ENCODE measurements around the gene STAT5A.

Gene STAT5A

DNA sequence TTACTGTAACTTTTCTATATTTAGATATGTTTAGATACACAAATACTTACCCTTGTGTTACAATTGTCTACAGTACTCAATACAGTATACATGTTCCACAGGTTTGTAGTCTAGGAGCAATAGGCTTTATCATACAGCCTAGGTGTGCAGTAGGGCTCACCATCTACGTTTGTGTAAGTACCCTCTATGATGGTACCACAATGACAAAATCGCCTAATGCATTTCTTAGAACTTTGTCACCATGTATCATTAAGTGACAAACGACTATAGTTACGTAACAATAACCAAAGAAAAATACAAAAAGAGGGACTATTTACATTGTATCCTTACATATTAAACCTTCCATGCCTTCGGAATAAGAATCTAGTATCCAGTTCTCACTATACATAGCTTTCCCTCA is 20.1 kb upstream of the STAT5A start:
- no peak for DNase-seq

GRCh38 chr17:42270170-42270535 is 18.1 kb upstream of the STAT5A start:
- peak; percentile 60 for DNase-seq

GRCh38 chr17:42270596-42270995 is 17.7 kb upstream of the STAT5A start:
- DNase-seq: no peak

DNA sequence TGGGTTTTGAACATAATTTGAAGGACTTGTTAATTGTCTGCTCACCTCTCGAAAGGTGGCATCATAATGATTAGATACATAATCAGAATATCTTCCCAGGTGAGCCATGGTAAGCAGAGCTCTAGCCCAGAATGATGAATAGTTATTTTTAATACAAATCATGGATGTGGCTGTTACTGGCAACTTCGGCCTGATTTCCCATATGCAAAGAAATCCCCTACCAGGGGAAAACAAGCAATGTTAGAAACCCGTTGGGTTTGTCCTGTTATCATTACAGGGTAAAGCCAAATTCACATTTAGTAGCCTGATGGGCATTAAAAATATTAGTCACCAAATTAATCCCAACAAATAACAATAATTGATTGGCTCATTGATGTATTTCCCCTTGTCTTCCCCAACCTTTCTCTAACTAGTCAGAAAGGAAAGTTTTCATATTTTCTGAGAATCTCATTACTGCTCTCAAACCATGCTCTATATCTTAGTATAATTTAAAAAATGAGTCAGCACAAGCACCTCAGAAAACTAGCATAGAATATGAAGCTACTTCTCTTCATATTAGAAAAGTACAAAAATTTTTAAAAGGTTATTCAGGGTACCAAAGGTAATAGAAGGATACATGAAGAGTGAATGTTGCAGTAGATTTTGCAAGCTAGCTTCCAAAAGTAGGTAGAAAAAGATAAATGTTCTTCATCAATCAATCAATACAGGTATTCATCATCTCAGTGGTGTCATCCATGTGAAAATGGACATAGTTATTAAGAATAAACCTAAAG is 17.1 kb upstream of the STAT5A start:
- no peak for DNase-seq

DNA sequence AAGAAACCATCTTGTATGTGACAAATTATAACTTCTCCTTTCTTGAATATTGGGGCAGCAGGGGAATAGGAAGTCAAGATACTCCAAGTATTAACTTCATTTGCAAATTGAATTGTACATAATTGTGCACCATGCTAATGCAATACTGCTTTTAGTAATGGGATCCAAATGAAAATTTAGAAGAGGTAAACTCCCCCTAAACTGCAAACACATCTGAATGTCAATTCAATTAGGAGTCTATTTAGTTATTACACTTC is 16.6 kb upstream of the STAT5A start:
- DNase-seq: no peak

DNA sequence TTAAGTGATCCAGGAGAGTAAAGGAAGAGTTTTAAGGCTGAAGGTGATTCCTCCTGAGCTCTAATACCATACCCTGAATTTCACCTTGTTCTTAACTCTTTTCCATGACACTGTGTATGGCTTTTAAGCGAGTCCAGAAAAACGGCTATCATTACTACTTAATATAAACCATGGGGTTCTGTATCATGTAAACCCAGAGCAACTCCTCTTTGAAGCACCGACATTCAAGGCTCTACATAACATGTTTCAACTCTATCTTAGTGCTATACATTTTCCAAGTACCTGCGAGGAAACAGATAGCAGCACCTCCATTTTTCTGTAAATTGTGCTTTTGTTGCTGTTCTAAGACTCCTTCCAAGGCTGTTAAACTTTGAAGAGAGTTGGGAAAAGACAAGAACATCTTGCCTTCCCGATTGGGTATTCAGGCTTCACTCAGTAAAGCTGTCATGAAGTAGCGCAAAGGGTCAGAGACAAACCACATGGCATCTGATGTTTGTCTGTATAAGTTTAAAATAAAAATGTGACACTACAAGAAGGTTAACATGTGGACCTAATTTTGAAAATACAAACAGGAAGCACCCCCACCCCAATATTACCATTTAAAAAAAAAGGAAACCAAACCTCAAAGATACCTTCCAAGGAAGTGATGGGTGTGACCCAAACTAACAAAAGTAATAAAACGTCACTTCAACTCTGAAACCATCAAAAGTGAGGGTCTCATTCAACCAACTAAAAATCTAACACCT is 16.0 kb upstream of the STAT5A start:
- no peak for DNase-seq

- no peak for DNase-seq
Measured at GRCh38 chr17:42273474-42274252, 14.6 kb upstream of the STAT5A start.

DNA sequence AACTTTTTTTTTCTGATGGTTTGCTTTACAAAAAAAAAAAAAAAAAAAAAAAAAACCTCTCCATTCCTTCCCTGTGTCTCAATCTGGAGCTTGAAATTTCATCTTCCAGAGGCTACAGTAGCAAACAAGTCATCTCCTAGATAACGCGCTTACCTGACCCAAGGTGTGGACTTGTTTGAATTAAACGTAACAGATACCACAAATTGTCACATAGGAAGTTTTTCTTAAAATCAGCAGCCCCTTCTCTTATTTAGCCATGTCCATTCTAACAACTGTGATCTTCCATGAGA is 14.1 kb upstream of the STAT5A start:
- DNase-seq: no peak

GRCh38 chr17:42274812-42275526 is 13.3 kb upstream of the STAT5A start:
- DNase-seq: no peak

DNA sequence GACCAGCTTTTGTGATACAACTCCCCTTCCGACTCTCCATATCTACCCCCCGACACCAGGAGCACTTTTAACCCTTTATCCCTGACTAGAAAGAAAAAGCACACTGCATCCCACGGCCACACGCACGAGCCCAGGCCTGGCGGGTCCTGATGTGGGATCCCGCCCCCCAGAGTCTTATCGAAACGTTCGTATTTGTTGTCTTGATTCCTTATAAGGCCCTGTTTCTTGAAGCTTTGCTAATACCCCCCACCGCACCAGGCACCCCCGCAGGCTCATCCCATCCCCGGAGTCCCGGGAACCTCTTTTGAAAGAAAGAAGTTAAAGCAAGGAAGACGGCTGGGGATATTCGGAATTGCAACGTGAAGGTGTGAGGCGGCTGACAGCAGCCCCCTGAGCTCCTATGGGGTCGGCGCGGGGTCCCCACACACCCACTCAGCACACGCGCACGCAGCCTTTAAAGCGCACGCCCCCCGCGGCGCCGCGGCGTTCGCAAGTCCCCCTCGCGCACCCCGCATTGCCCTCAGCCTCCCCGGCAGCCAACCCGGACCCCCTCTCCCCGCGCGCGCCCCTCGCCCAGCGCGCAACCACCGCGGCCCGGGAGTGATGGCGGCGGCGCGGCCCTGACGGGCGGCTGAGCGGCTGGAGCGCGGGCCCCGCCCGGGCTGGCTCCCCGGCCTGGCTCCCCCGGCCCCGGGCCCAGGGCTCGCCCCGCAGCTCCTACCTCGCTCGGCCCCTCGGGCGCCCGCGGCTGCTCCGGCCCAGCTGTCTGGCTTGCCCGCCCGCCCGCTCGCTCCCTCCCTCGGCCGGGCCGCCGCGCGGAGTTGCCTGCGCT is 12.6 kb upstream of the STAT5A start:
- DNase-seq: peak; percentile 70

DNA sequence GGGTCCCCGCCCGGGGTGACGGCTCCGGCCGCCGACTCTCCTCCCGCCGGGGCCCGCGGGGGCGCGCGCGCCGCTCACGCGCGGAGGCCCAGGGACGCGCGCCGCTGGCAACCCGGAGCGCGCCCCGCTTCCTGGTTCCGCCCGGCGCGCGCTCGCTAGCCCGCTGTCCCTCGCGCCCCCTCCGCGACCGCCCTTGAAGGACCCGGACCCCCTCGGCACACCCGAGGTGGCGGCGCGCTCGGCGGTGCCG is 12.0 kb upstream of the STAT5A start, which contains the start of gene STAT5B:
TSS of gene STAT5B (minus strand) at position 33 of the 250 bp plus-strand sequence. CDS start 44,264 bp downstream, outside the sequence.
- DNase-seq: peak; percentile 75

GRCh38 chr17:42276609-42277341 is 11.5 kb upstream of the STAT5A start:
- DNase-seq: peak; percentile 79

DNA sequence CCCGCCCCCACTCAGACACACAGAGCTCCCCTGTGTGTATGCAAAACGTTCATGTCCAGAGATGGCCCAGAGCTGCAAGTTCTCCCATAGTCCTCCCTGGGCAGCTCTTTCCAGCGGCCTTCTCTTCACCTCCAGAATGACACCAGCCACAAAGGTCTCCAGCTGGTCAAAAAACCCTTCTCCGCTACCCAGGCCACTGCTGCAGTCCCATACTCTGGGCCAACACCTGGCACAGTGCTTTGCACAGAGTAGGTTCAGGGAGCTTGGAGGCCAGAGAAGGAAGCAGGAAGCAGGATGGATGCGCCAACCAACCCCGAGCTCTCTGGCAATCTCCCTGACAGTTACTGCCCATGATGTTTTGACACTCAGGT is 11.0 kb upstream of the STAT5A start:
- DNase-seq: no peak

GRCh38 chr17:42279776-42280630 is 8.3 kb upstream of the STAT5A start:
- DNase-seq: no peak

- DNase-seq: no peak
Measured at GRCh38 chr17:42281571-42282096, 6.7 kb upstream of the STAT5A start.

GRCh38 chr17:42282478-42283080 is 5.7 kb upstream of the STAT5A start:
- no peak for DNase-seq

DNA sequence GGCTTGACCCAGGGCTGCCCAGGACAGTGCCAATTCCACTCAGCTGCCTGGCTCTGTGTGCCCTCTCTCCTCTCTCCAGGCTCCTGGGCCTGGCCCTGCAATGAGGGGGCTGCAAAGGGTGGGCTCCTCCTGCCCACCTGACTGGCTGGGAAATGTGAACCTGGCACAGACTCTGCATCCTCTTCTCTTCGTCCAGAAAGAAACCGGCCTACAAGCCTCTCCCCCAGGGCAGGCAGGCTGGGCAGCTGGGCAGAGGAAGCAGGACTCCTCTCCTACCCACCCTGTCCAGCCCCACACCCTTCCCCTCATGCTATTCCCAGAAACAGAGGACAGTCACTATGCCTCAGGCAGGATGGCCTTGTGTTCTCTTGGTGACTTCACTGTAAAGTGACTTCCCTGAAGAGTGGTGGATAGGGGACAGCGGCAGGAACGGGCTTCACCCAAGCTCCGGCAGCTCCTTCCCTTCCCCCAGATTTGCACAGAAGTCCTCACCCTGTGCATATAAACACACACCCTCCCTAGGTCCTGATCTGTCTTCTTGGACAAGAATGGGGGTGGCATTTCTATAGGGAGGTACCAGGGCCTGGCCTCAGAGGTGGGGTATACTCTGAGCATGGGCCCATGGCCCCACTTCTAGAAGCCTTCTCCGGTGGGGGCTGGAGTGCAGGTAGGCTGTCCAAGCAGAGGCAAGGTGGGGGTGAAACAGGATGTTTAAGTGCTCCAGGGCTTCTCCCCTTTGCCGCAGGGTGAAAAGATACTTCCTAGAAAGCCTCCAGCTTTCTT is 4.9 kb upstream of the STAT5A start:
- DNase-seq: no peak

DNA sequence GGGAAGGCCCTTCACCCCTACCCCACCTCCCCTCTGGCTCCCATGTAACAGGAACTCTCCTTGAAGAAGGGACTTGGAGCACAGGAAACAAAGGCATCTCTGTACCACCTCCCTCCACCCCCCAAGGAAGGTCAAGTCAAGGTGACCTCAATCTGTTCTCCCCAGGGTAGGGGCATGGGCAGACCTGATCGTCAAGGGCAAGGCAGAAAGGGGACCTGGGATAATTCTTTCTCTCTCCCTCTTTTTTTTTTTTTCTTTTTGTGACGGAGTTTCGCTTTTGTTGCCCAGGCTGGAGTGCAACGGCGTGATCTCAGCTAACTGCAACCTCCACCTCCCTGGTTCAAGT is 4.3 kb upstream of the STAT5A start:
- DNase-seq: no peak

DNA sequence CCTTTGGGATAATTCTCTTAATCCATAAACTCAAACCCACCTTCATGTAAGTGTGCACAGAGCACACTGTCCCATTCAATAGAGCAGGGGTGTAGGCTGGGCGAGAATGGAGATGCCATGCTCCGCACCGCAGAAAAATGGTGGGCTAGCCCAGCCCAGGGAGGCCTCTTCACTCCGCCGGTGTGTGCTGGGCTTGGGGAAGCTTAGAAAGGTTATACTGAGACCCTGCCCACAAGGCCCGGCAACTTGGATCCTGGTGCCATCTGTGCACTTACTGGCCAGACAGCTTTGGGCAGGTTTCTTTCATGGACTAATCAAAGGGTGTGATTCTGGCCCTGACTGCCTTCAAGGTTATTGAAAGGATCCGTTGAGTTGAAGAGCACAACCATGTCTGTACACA is 3.7 kb upstream of the STAT5A start:
- no peak for DNase-seq

Measured in fibroblast of skin of scalp (primary cell).